Kidney epithelial cell (primary cell): ENCODE measurements around the gene EXOC6B. TPM values are rescaled to one million over a fixed set of nuclear protein-coding genes. Genes with fewer than 3 reads are reported as not detected.

Experiments
- DNase-seq: peaks from one replicate; pipeline ENCODE4 v3.0.0-alpha.2; 2010; ENCODE audit warnings: low read depth
- H3K27me3 ChIP-seq: 2 replicates; pipeline ENCODE4 v1.6.0; 2011; ENCODE audit warnings: low read length; ENCODE audit not compliant: control insufficient read depth, insufficient read depth
- H3K36me3 ChIP-seq: 2 replicates; pipeline ENCODE4 v1.5.1; 2011; ENCODE audit warnings: low read length; ENCODE audit not compliant: control insufficient read depth, insufficient read depth
- H3K4me3 ChIP-seq: 2 replicates; pipeline ENCODE4 v1.5.1; 2011; ENCODE audit warnings: low read depth, mild to moderate bottlenecking, control low read depth, low read length
- CTCF ChIP-seq: IDR thresholded peaks from 2 replicates; pipeline ENCODE4 v1.5.1; 2011; ENCODE audit warnings: mild to moderate bottlenecking, moderate library complexity, low read length, control low read depth, inconsistent platforms; ENCODE audit not compliant: insufficient read depth, poor library complexity, severe bottlenecking
- total RNA-seq: library from RNA; depleted of rRNA; stranded (reverse); fragments of >200 nt; gene quantifications from 2 replicates; pipeline ENCODE4 v1.2.3, GENCODE V29; 2015

EXOC6B gene
- total RNA-seq, 1 donor from 2014 or later: 21.8 TPM

GRCh38 chr2:72273384-72273783 is 552.4 kb downstream of the EXOC6B start:
- no peak for TF ChIP-seq CTCF
- Histone ChIP-seq H3K4me3 (no peak overlapping the region), H3K27me3 (no peaks in the 10 kb centered on the region), H3K36me3 (no peaks in the 10 kb centered on the region)
- DNase-seq: no peak

GRCh38 chr2:72271766-72272641 is 553.8 kb downstream of the EXOC6B start:
- no peak for TF ChIP-seq CTCF
- DNase-seq: no peak
- Histone ChIP-seq H3K36me3 (no peaks in the 10 kb centered on the region), H3K4me3 (no peak overlapping the region), H3K27me3 (no peaks in the 10 kb centered on the region)

DNA sequence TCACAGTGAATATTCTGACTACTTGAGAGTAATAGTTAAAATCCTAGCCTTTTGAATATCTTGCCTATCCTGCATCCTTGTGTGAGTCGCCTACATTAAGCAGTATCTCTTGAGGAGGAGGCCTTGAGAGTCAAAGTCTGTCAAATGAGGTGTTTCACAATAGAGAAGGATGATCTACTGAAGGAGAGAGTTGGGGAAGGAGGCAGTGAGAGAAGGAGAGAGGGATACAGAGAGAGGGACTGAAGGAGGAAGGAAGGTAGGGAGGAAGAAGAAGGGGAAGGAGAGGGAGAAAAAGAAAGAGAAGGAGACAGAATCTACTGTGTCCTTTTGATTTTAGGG is 554.6 kb downstream of the EXOC6B start:
- no peak for TF ChIP-seq CTCF
- Histone ChIP-seq H3K27me3 (no peaks in the 10 kb centered on the region), H3K4me3 (no peak overlapping the region), H3K36me3 (no peaks in the 10 kb centered on the region)
- DNase-seq: no peak

DNA sequence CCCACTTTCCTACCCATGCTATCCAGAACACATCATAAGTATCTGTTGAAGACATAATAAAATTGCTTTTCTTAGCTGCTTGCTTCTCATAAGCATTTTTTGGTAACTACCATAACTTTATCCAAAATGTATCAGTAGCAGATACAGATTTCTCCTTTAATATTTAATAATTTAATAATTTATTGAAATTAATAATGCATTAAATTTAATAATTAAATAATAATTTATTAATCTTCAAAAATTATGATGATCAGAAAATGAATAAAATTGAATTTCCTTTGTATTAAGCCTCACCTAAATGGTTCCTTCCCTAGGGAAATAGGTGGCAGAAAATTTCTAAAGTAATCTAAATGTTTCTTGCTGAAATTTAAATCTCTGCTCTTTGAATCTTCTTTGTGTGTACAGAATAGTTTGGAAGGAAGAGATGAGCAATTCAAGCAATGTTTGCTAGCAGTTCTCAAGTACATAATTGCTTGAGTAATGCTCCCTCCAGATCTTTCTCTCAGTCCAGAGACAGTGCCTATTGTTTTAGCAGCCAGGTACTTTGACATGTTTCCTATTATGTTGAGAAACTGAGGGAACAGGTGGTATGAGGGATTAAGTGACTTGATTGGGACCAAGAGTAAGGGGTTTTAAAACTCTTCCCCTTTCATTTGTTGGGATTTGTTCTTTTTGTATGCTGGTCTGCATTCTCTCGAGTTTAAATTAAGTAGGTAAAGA is 555.1 kb downstream of the EXOC6B start:
- DNase-seq: no peak
- TF ChIP-seq CTCF: no peak
- H3K36me3 ChIP-seq: no peaks in the 10 kb centered on the region
- no peak overlapping the region for H3K4me3 ChIP-seq
- no peaks in the 10 kb centered on the region for H3K27me3 ChIP-seq

DNA sequence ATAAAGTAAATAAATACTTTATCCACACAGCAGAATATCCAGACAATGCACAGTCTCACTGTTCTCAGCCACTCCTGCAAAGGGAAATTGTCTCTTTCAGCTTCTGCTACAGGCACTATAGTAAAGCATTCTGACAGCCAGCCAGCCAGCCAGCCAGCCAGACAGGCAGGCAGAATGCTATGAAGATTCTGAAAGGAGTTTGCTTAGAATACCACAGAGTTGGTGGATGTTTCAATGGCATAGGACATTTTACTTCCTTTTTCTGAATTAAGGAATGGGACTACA is 562.1 kb downstream of the EXOC6B start:
- no peaks in the 10 kb centered on the region for H3K27me3 ChIP-seq
- no peak for TF ChIP-seq CTCF
- no peak overlapping the region for H3K4me3 ChIP-seq
- no peak for DNase-seq
- H3K36me3 ChIP-seq: no peaks in the 10 kb centered on the region
